Endodermal cell (in vitro differentiated cells): ENCODE measurements around the gene CD58. TPM values are rescaled to one million over a fixed set of nuclear protein-coding genes. Genes with fewer than 3 reads are reported as not detected.

ENCODE experiments used
- DNase-seq: peaks from one replicate; pipeline ENCODE4 v3.0.0-alpha.2; 2017
- H3K27ac ChIP-seq: 2 replicates; pipeline ENCODE4 v1.5.1; 2013; ENCODE audit warnings: mild to moderate bottlenecking, low read depth, low read length, moderate library complexity
- H3K27me3 ChIP-seq: 2 replicates; pipeline ENCODE4 v1.6.1; 2013; ENCODE audit warnings: mild to moderate bottlenecking, low read length, moderate library complexity; ENCODE audit not compliant: insufficient read depth, control insufficient read depth, poor library complexity, severe bottlenecking
- H3K36me3 ChIP-seq: 2 replicates; pipeline ENCODE4 v1.7.0; 2013; ENCODE audit warnings: mild to moderate bottlenecking, low read length, moderate library complexity; ENCODE audit not compliant: control insufficient read depth, insufficient read depth
- H3K4me1 ChIP-seq: one replicate; pipeline ENCODE4 v1.7.0; 2013; ENCODE audit warnings: low read length; ENCODE audit not compliant: control insufficient read depth, insufficient read depth
- H3K4me3 ChIP-seq: 2 replicates; pipeline ENCODE4 v1.5.1; 2013; ENCODE audit warnings: mild to moderate bottlenecking, low read length, moderate library complexity
- H3K9ac ChIP-seq: 2 replicates; pipeline ENCODE4 v1.6.1; 2013; ENCODE audit warnings: mild to moderate bottlenecking, low read length, moderate library complexity; ENCODE audit not compliant: poor library complexity, severe bottlenecking; ENCODE audit errors: extremely low read depth
- H3K9me3 ChIP-seq: 2 replicates; pipeline ENCODE4 v1.6.1; 2013; ENCODE audit warnings: mild to moderate bottlenecking, low read length, moderate library complexity; ENCODE audit not compliant: control insufficient read depth
- H3K27ac Mint-ChIP-seq: 2 replicates; pipeline ENCODE4 v1.8.0; 2020; ENCODE audit warnings: mixed read lengths
- H3K27me3 Mint-ChIP-seq: 2 replicates; pipeline ENCODE4 v1.8.0; 2021; ENCODE audit warnings: mild to moderate bottlenecking, mixed read lengths; ENCODE audit not compliant: insufficient read depth
- H3K36me3 Mint-ChIP-seq: 2 replicates; pipeline ENCODE4 v1.8.0; 2020; ENCODE audit warnings: low read depth, mixed read lengths
- H3K4me1 Mint-ChIP-seq: 2 replicates; pipeline ENCODE4 v1.8.0; 2020; ENCODE audit warnings: mixed read lengths
- H3K4me3 Mint-ChIP-seq: 2 replicates; pipeline ENCODE4 v1.8.0; 2020; ENCODE audit warnings: mild to moderate bottlenecking, moderate library complexity, mixed read lengths
- H3K9me3 Mint-ChIP-seq: 2 replicates; pipeline ENCODE4 v1.8.0; 2020; ENCODE audit warnings: mild to moderate bottlenecking, mixed read lengths
- WGBS, 2 experiments: methylation state at CpG; one replicate each; pipeline versions ENCODE4 v1.1.5 to v1.1.7; 2013; ENCODE audit warnings: missing lambda C conversion rate in 2 of 2, mixed read lengths in 1 of 2; ENCODE audit not compliant: insufficient coverage in 1 of 2, insufficient read length in 1 of 2; 5-methylcytosine and 5-hydroxymethylcytosine counted together
- total RNA-seq, 2 donors: library from RNA; stranded (reverse); fragmentation: NEBNext Ultra II Directional in 1 of 2; extraction: Animal tissue kit (Norgen Biotek cat#: 25700) in 1 of 2; gene quantifications; 2 replicates in 1 of 2; 3 replicates in 1 of 2; pipeline ENCODE4 v1.2.1, GENCODE V29; 2021
- TF ChIP-seq, protein P1 (sequence below): fragments of 200-600 bp; sonication (generic); conservative IDR thresholded peaks from 2 replicates; pipeline ENCODE4 v1.5.0; 2021; ENCODE audit warnings: antibody characterized with exemption, mild to moderate bottlenecking

The CD58 gene
- total RNA-seq, 2 donors from 2014 or later = 4.6 to 5.9 TPM

DNA sequence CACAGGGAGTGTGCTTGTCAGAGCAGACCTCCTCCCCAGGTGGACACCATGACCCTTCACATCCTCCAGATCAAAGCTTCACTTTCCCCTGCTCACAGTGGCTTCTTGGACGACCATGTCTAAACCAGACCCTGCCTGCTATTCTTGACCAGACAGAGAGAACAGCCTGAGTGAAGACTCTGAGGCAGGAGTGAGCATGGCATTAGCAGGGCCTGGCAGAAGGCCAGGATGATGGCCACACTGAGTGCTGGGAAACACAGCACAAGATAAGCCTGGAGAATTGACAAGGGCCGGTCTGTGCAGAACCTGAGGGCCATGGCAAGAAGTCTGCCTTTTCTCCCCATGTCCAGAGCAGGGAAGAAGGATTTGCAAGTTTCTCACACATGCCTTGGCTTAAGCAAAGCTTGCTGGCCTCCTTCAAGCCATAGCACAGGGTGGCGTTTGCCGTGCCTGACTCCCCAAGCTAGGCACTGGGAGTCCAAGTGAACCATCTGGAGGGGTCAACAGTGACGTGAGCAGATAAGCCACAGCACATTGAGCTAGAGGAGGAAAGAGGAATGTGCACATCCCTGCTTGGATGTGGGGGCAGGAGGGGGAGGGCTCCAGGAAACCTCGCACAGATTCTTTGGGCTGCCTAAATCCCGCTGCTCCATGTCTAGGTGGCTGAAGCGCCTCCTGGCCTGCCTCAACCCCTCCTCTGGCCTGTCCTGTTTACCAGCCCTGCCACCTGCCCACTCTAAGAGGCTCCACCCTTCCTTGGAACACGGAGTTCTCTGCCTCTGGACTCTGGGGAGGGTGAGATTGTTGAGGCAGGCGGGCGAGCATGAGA lies 87.1 kb downstream of the CD58 start:
- no peaks in the 10 kb centered on the region for H3K9me3 Mint-ChIP-seq
- H3K27ac ChIP-seq = no peak overlapping the region
- H3K27ac Mint-ChIP-seq = no peak overlapping the region
- no peaks in the 10 kb centered on the region for H3K27me3 ChIP-seq
- H3K4me3 ChIP-seq = no peak overlapping the region
- peaks cover 15% of the 10 kb centered on the region for H3K4me1 Mint-ChIP-seq
- WGBS, 2 experiments = 89 to 92% methylated on average over 5 to 11 of the region's 11 CpGs
- H3K4me3 Mint-ChIP-seq = no peak overlapping the region
- no peaks in the 10 kb centered on the region for H3K36me3 ChIP-seq
- no peaks in the 10 kb centered on the region for H3K27me3 Mint-ChIP-seq
- no peak for DNase-seq
- H3K9me3 ChIP-seq = no peaks in the 10 kb centered on the region
- H3K9ac ChIP-seq = no peak overlapping the region
- H3K4me1 ChIP-seq = no peaks in the 10 kb centered on the region
- TF ChIP-seq, protein P1, sequence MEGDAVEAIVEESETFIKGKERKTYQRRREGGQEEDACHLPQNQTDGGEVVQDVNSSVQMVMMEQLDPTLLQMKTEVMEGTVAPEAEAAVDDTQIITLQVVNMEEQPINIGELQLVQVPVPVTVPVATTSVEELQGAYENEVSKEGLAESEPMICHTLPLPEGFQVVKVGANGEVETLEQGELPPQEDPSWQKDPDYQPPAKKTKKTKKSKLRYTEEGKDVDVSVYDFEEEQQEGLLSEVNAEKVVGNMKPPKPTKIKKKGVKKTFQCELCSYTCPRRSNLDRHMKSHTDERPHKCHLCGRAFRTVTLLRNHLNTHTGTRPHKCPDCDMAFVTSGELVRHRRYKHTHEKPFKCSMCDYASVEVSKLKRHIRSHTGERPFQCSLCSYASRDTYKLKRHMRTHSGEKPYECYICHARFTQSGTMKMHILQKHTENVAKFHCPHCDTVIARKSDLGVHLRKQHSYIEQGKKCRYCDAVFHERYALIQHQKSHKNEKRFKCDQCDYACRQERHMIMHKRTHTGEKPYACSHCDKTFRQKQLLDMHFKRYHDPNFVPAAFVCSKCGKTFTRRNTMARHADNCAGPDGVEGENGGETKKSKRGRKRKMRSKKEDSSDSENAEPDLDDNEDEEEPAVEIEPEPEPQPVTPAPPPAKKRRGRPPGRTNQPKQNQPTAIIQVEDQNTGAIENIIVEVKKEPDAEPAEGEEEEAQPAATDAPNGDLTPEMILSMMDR = no peak
- H3K36me3 Mint-ChIP-seq = no peaks in the 10 kb centered on the region

- TF ChIP-seq, protein P1 = no peak
- no peak for DNase-seq
- WGBS, 2 experiments = 97 to 100% methylated on average over 2 of the region's 2 CpGs
- Histone ChIP-seq H3K4me3 (no peak overlapping the region), H3K4me1 (no peaks in the 10 kb centered on the region), H3K9me3 (no peaks in the 10 kb centered on the region), H3K36me3 (no peaks in the 10 kb centered on the region), H3K27me3 (no peaks in the 10 kb centered on the region), H3K27ac (no peak overlapping the region), H3K9ac (no peak overlapping the region)
- no peak overlapping the region for H3K4me3 Mint-ChIP-seq
- no peak overlapping the region for H3K27ac Mint-ChIP-seq
- no peaks in the 10 kb centered on the region for H3K27me3 Mint-ChIP-seq
- H3K9me3 Mint-ChIP-seq = no peaks in the 10 kb centered on the region
- no peaks in the 10 kb centered on the region for H3K36me3 Mint-ChIP-seq
- peaks cover 20% of the 10 kb centered on the region for H3K4me1 Mint-ChIP-seq
These were observed 88.3 kb downstream of the CD58 start for GRCh38 chr1:116482490-116482889.

- H3K9me3 Mint-ChIP-seq = no peaks in the 10 kb centered on the region
- Histone ChIP-seq H3K4me1 (no peaks in the 10 kb centered on the region), H3K27me3 (no peaks in the 10 kb centered on the region), H3K9ac (no peak overlapping the region), H3K4me3 (no peak overlapping the region), H3K9me3 (no peaks in the 10 kb centered on the region), H3K36me3 (no peaks in the 10 kb centered on the region), H3K27ac (no peak overlapping the region)
- H3K27me3 Mint-ChIP-seq = no peaks in the 10 kb centered on the region
- no peak for DNase-seq
- TF ChIP-seq, protein P1 = no peak
- H3K27ac Mint-ChIP-seq = no peak overlapping the region
- H3K4me3 Mint-ChIP-seq = no peak overlapping the region
- H3K36me3 Mint-ChIP-seq = no peaks in the 10 kb centered on the region
- H3K4me1 Mint-ChIP-seq = peaks cover 20% of the 10 kb centered on the region
- 88 to 100% methylated on average over 1 to 3 of the region's 3 CpGs for WGBS, 2 experiments
These were observed 88.9 kb downstream of the CD58 start for GRCh38 chr1:116481934-116482333.
